H1 (cell line): ENCODE data around the gene UMOD. TPM values are rescaled to one million over a fixed set of nuclear protein-coding genes. Genes with fewer than 3 reads are reported as not detected.

Experiments used
- CTCF ChIA-PET: fragments of 300-600 bp; sonication (Branson Sonifier 250); formaldehyde crosslinking; loops from one replicate; lab custom pipeline; 2021; ENCODE audit not compliant: partially characterized antibody; lab: Charles Lee
- POLR2A ChIA-PET: fragments of 300-600 bp; sonication (Branson Sonifier 250); formaldehyde crosslinking; loops from one replicate; lab custom pipeline; 2021; ENCODE audit warnings: inconsistent platforms; ENCODE audit not compliant: partially characterized antibody; lab: Charles Lee
- DNase-seq, 2 experiments: peaks; one replicate each; pipeline versions ENCODE4 v3.0.0 to v3.0.0-alpha.2; 2010 to 2022; ENCODE audit warnings: low spot score in 2 of 2, low read depth in 1 of 2, mixed read lengths in 1 of 2
- FAIRE-seq: peaks from 2 replicates; lab custom pipeline; 2011; peaks lifted over from hg19 to GRCh38; lab: Jason Lieb, UNC
- H2AFZ ChIP-seq: 2 replicates; pipeline ENCODE4 v1.8.1; 2012; ENCODE audit warnings: low read length, inconsistent platforms
- H2AK5ac ChIP-seq: 2 replicates; pipeline ENCODE4 v1.6.1; 2013; ENCODE audit warnings: low read depth, low read length
- H2BK120ac ChIP-seq: replicated peaks from 2 replicates; pipeline ENCODE3; 2013; ENCODE audit warnings: low read depth, low read length, inconsistent platforms
- H2BK12ac ChIP-seq: 2 replicates; pipeline ENCODE4 v1.6.1; 2013; ENCODE audit warnings: low read depth, low read length
- H2BK15ac ChIP-seq: 2 replicates; pipeline ENCODE4 v1.6.1; 2013; ENCODE audit warnings: low read length
- H2BK20ac ChIP-seq: 2 replicates; pipeline ENCODE4 v1.6.1; 2013; ENCODE audit warnings: low read length
- H2BK5ac ChIP-seq: 2 replicates; pipeline ENCODE4 v1.6.1; 2013; ENCODE audit warnings: low read depth, low read length
- H3K14ac ChIP-seq: 2 replicates; pipeline ENCODE4 v1.6.1; 2013; ENCODE audit warnings: inconsistent platforms; ENCODE audit not compliant: insufficient read length
- H3K18ac ChIP-seq: 2 replicates; pipeline ENCODE4 v1.6.1; 2013; ENCODE audit warnings: low read length; ENCODE audit errors: extremely low read depth
- H3K23ac ChIP-seq: 2 replicates; pipeline ENCODE4 v1.6.1; 2013; ENCODE audit warnings: inconsistent platforms; ENCODE audit not compliant: insufficient read length
- H3K23me2 ChIP-seq: 2 replicates; pipeline ENCODE4 v1.6.1; 2013; ENCODE audit warnings: low read depth, low read length
- H3K27ac ChIP-seq: 2 replicates; pipeline ENCODE4 v1.6.1; 2011; ENCODE audit warnings: low read depth, low read length, inconsistent platforms
- H3K27me3 ChIP-seq, 4 experiments: replicated peaks in 1 of 4; 1 replicate in 1 of 4; 2 replicates in 3 of 4; pipeline versions ENCODE4 v1.6.1 to v1.8.1; 2011 to 2013; ENCODE audit warnings: low read length in 3 of 4, mild to moderate bottlenecking in 3 of 4, inconsistent platforms in 2 of 4, mixed read lengths in 2 of 4, moderate library complexity in 1 of 4; ENCODE audit not compliant: control insufficient read depth in 3 of 4, insufficient read depth in 3 of 4; ENCODE audit errors: extremely low read depth in 1 of 4
- H3K36me3 ChIP-seq, 4 experiments: 2 replicates each; pipeline versions ENCODE4 v1.6.1 to v1.8.1; 2011 to 2013; ENCODE audit warnings: mild to moderate bottlenecking in 4 of 4, low read length in 3 of 4, moderate library complexity in 2 of 4, control low read depth in 1 of 4, inconsistent platforms in 1 of 4; ENCODE audit not compliant: insufficient read depth in 4 of 4, control insufficient read depth in 2 of 4
- H3K4ac ChIP-seq: replicated peaks from 2 replicates; pipeline ENCODE3; 2013; ENCODE audit warnings: low read length, low read depth, mixed read lengths, inconsistent platforms; ENCODE audit not compliant: insufficient read length
- H3K4me1 ChIP-seq, 4 experiments: replicated peaks in 1 of 4; 1 replicate in 1 of 4; 2 replicates in 3 of 4; pipeline versions ENCODE4 v1.6.1 to v1.8.1; 2011 to 2013; ENCODE audit warnings: low read length in 3 of 4, inconsistent platforms in 2 of 4, mixed read lengths in 1 of 4; ENCODE audit not compliant: insufficient read depth in 4 of 4, control insufficient read depth in 3 of 4
- H3K4me2 ChIP-seq, 2 experiments: 2 replicates each; pipeline versions ENCODE4 v1.6.1 to v1.8.1; 2011 to 2013; ENCODE audit warnings: low read depth in 2 of 2, low read length in 2 of 2, control low read depth in 1 of 2, inconsistent platforms in 1 of 2, mild to moderate bottlenecking in 1 of 2; ENCODE audit not compliant: insufficient read depth in 1 of 2
- H3K4me3 ChIP-seq, 4 experiments: fragments of 200-600, 300-600 bp in 1 of 4; sonication (generic), shearing (Covaris generic), sonication (Bioruptor Twin) in 1 of 4; 2 replicates each; pipeline versions ENCODE4 v1.5.1 to v1.8.1; 2011 to 2016; ENCODE audit warnings: low read length in 4 of 4, low read depth in 3 of 4, control low read depth in 2 of 4, inconsistent platforms in 2 of 4, mild to moderate bottlenecking in 2 of 4, mixed read lengths in 1 of 4, moderate library complexity in 1 of 4; ENCODE audit not compliant: insufficient read depth in 2 of 4; ENCODE audit errors: extremely low read depth in 1 of 4
- H3K56ac ChIP-seq: replicated peaks from 2 replicates; pipeline ENCODE3; 2013; ENCODE audit warnings: low read depth, mild to moderate bottlenecking, mixed read lengths, low read length, inconsistent platforms; ENCODE audit not compliant: insufficient read length
- H3K79me1 ChIP-seq: 2 replicates; pipeline ENCODE4 v1.6.1; 2013; ENCODE audit warnings: low read depth, low read length, control low read depth
- H3K79me2 ChIP-seq, 2 experiments: 2 replicates each; pipeline versions ENCODE4 v1.6.1 to v1.8.1; 2012 to 2013; ENCODE audit warnings: low read length in 2 of 2, mild to moderate bottlenecking in 2 of 2, inconsistent platforms in 1 of 2; ENCODE audit not compliant: insufficient read depth in 2 of 2, control insufficient read depth in 1 of 2
- H3K9ac ChIP-seq, 4 experiments: replicated peaks in 1 of 4; 1 replicate in 1 of 4; 2 replicates in 3 of 4; pipeline versions ENCODE4 v1.6.1 to v1.8.1; 2011 to 2013; ENCODE audit warnings: low read depth in 3 of 4, low read length in 3 of 4, control low read depth in 2 of 4, mild to moderate bottlenecking in 2 of 4, moderate library complexity in 2 of 4, inconsistent platforms in 1 of 4; ENCODE audit errors: extremely low read depth in 1 of 4
- H3K9me3 ChIP-seq, 2 experiments: 2 replicates each; pipeline versions ENCODE4 v1.6.1 to v1.8.1; 2012 to 2013; ENCODE audit warnings: mild to moderate bottlenecking in 2 of 2, moderate library complexity in 2 of 2, control low read depth in 1 of 2, inconsistent platforms in 1 of 2, low read depth in 1 of 2, low read length in 1 of 2, mixed read lengths in 1 of 2; ENCODE audit not compliant: insufficient read depth in 2 of 2
- H4K20me1 ChIP-seq, 2 experiments: replicated peaks in 1 of 2; 2 replicates each; pipeline versions ENCODE3 to v1.8.1; 2011 to 2013; ENCODE audit warnings: inconsistent platforms in 2 of 2, low read length in 2 of 2, mild to moderate bottlenecking in 1 of 2; ENCODE audit not compliant: insufficient read depth in 2 of 2, control insufficient read depth in 1 of 2
- H4K5ac ChIP-seq: 2 replicates; pipeline ENCODE4 v1.6.1; 2013; ENCODE audit warnings: low read length, low read depth, mixed read lengths, inconsistent platforms; ENCODE audit not compliant: insufficient read length
- H4K8ac ChIP-seq: 2 replicates; pipeline ENCODE4 v1.8.0; 2013; ENCODE audit warnings: mild to moderate bottlenecking, moderate library complexity, low read length, inconsistent platforms; ENCODE audit not compliant: insufficient read depth; ENCODE audit errors: extremely low read depth
- H4K91ac ChIP-seq: replicated peaks from 2 replicates; pipeline ENCODE3; 2013; ENCODE audit warnings: low read length, mixed read lengths, inconsistent platforms; ENCODE audit not compliant: insufficient read length
- CBX5 ChIP-seq: fragments of 300-800, 300-1000 bp; sonication (generic); IDR thresholded peaks from 2 replicates; pipeline ENCODE4 v1.7.1; 2016; ENCODE audit warnings: antibody characterized with exemption, low read length, low read depth
- CEBPB ChIP-seq: IDR thresholded peaks from 2 replicates; pipeline ENCODE4 v1.6.1; 2012; ENCODE audit warnings: low read depth, low read length
- CTCF ChIP-seq, 3 experiments: IDR thresholded peaks; 1 replicate in 2 of 3; 2 replicates in 1 of 3; pipeline versions ENCODE4 v1.5.1 to v1.6.1; 2011; ENCODE audit warnings: low read length in 3 of 3, mild to moderate bottlenecking in 3 of 3, inconsistent platforms in 2 of 3, low read depth in 1 of 3, moderate library complexity in 1 of 3; ENCODE audit not compliant: insufficient read depth in 1 of 3; ENCODE audit errors: control extremely low read depth in 1 of 3
- E2F6 ChIP-seq: IDR thresholded peaks from 2 replicates; pipeline ENCODE4 v1.6.1; 2012; ENCODE audit warnings: inconsistent platforms
- EZH2 ChIP-seq: fragments of 200-600 bp; sonication (generic); IDR thresholded peaks from 2 replicates; pipeline ENCODE4 v1.7.1; 2012; ENCODE audit warnings: low read depth, mild to moderate bottlenecking, moderate library complexity, low read length, inconsistent platforms; ENCODE audit not compliant: severe bottlenecking
- GABPA ChIP-seq: IDR thresholded peaks from 2 replicates; pipeline ENCODE4 v1.6.1; 2011; ENCODE audit warnings: mild to moderate bottlenecking, low read length, moderate library complexity, borderline replicate concordance; ENCODE audit not compliant: insufficient read depth
- POLR2A ChIP-seq, 2 experiments: IDR thresholded peaks; 1 replicate in 1 of 2; 2 replicates in 1 of 2; pipeline ENCODE4 v1.6.1; 2011; ENCODE audit warnings: low read depth in 2 of 2, low read length in 2 of 2, mild to moderate bottlenecking in 2 of 2; ENCODE audit errors: control extremely low read depth in 1 of 2
- POU5F1 ChIP-seq: IDR thresholded peaks from 2 replicates; pipeline ENCODE4 v1.6.1; 2011; ENCODE audit warnings: low read depth, mild to moderate bottlenecking, low read length, moderate library complexity
- RXRA ChIP-seq: IDR thresholded peaks from 2 replicates; pipeline ENCODE4 v1.6.1; 2011; ENCODE audit warnings: low read depth, mild to moderate bottlenecking, low read length, moderate library complexity; ENCODE audit not compliant: insufficient read depth
- SP1 ChIP-seq: IDR thresholded peaks from 2 replicates; pipeline ENCODE4 v1.6.1; 2011; ENCODE audit warnings: low read depth, low read length
- SRF ChIP-seq: IDR thresholded peaks from 2 replicates; pipeline ENCODE4 v1.6.1; 2011; ENCODE audit warnings: mild to moderate bottlenecking, low read depth, low read length, moderate library complexity
- ZNF274 ChIP-seq: IDR thresholded peaks from 2 replicates; pipeline ENCODE4 v1.7.0; 2012; ENCODE audit warnings: low read length, borderline replicate concordance; ENCODE audit errors: extremely low read depth
- WGBS, 2 experiments: shearing (Covaris generic) in 1 of 2; methylation state at CpG; one replicate each; pipeline versions ENCODE4 v1.1.6 to v1.1.7; 2013 to 2015; ENCODE audit warnings: low lambda C conversion rate in 2 of 2, mixed read lengths in 2 of 2, inconsistent platforms in 1 of 2, low coverage in 1 of 2, missing lambda C conversion rate in 1 of 2; ENCODE audit not compliant: insufficient replicate concordance in 2 of 2, insufficient coverage in 1 of 2, insufficient read length in 1 of 2; ENCODE audit errors: extremely low coverage in 1 of 2, missing lambda C conversion rate in 1 of 2; 5-methylcytosine and 5-hydroxymethylcytosine counted together
- polyA plus RNA-seq, 7 experiments: library from polyadenylated mRNA; depleted of rRNA in 3 of 7; stranded (reverse) in 5 of 7; unstranded in 2 of 7; fragments of >200 nt in 5 of 7; fragments of 200-250 nt in 2 of 7; gene quantifications; 1 replicate in 5 of 7; 2 replicates in 1 of 7; 4 replicates in 1 of 7; pipeline versions ENCODE4 v1.2.1 to v1.2.3, GENCODE V29; 2011 to 2013; ENCODE audit warnings: missing spikeins in 2 of 7, mixed read lengths in 2 of 7
- total RNA-seq: library from RNA; stranded (reverse); fragmentation: NEBNext Ultra II Directional; extraction: Animal tissue kit (Norgen Biotek cat#: 25700); gene quantifications from 2 replicates; pipeline ENCODE4 v1.2.1, GENCODE V29; 2021

UMOD gene
- total and polyA plus RNA-seq, 2 of the 8 experiments (the other 6 are each of a cell fraction or from before 2014, with no cell fraction given) = not detected

GRCh38 chr16:20388854-20389253, 36.3 kb upstream of the UMOD start:
- Histone ChIP-seq H3K79me2 (no peaks in the 10 kb centered on the region), H4K8ac (no peak overlapping the region), H2AFZ (no peak overlapping the region), H2BK120ac (no peak overlapping the region), H2BK15ac (no peak overlapping the region), H4K5ac (no peak overlapping the region), H2BK20ac (no peak overlapping the region), H3K14ac (no peak overlapping the region), H3K4me1 (peaks cover 0 to 5% (median 2%) of the 10 kb centered on the region in 4 experiments; a peak in 4 of 7 replicates), H3K9ac (no peak overlapping the region), H3K27me3 (no peaks in the 10 kb centered on the region), H2BK12ac (no peak overlapping the region), H3K23ac (no peak overlapping the region), H3K56ac (no peak overlapping the region), H3K23me2 (peaks cover 6% of the 10 kb centered on the region; the same call in 1 of the 2 replicates), H3K4ac (no peak overlapping the region), H2AK5ac (no peak overlapping the region), H3K36me3 (no peaks in the 10 kb centered on the region), H3K18ac (no peak overlapping the region), H3K27ac (no peak overlapping the region), H3K4me2 (no peak overlapping the region), H4K91ac (no peak overlapping the region), H3K9me3 (no peaks in the 10 kb centered on the region), H4K20me1 (peaks cover 0 to 4% of the 10 kb centered on the region in 2 experiments), H3K4me3 (no peak overlapping the region), H2BK5ac (no peak overlapping the region), H3K79me1 (no peaks in the 10 kb centered on the region)
- ChIA-PET CTCF (no interaction called here), POLR2A (no interaction called here)
- DNase-seq (no peak), FAIRE-seq (no peak)
- WGBS, 2 experiments = 100% methylated on average over 1 of the region's 1 CpG; no CpG with 5 or more reads in 1 of the 2 experiments
- TF ChIP-seq POU5F1 (no peak), GABPA (no peak), POLR2A (IDR thresholded peaks at IDR 0.05; ENCODE audit: control extremely low read depth in 1 of 2, low read depth in 2 of 2, low read length in 2 of 2) (no peak), EZH2 (no peak), E2F6 (no peak), CTCF (IDR thresholded peaks at IDR 0.05; ENCODE audit: control extremely low read depth in 1 of 3, insufficient read depth in 1 of 3, low read depth in 1 of 3, low read length in 3 of 3) (no peak), RXRA (no peak), SRF (no peak), CEBPB (no peak), SP1 (no peak), ZNF274 (no peak), CBX5 (no peak)
